HG02759 (cell line): ENCODE data around the gene KRTAP9-7.

ENCODE experiments used
- ATAC-seq: cut with Tn5 transposase; IDR thresholded peaks from one replicate; pipeline ENCODE4 v1.9.1; 2021; ENCODE audit warnings: mild to moderate bottlenecking, moderate library complexity; ENCODE audit not compliant: unreplicated experiment

KRTAP9-7 gene

GRCh38 chr17:41318231-41318630 is 42.7 kb downstream of the KRTAP9-7 start:
- ATAC-seq = no peak

GRCh38 chr17:41322094-41322902 is 46.8 kb downstream of the KRTAP9-7 start:
- ATAC-seq = no peak

- ATAC-seq = no peak
These were observed 47.7 kb downstream of the KRTAP9-7 start for GRCh38 chr17:41322903-41323895.

DNA sequence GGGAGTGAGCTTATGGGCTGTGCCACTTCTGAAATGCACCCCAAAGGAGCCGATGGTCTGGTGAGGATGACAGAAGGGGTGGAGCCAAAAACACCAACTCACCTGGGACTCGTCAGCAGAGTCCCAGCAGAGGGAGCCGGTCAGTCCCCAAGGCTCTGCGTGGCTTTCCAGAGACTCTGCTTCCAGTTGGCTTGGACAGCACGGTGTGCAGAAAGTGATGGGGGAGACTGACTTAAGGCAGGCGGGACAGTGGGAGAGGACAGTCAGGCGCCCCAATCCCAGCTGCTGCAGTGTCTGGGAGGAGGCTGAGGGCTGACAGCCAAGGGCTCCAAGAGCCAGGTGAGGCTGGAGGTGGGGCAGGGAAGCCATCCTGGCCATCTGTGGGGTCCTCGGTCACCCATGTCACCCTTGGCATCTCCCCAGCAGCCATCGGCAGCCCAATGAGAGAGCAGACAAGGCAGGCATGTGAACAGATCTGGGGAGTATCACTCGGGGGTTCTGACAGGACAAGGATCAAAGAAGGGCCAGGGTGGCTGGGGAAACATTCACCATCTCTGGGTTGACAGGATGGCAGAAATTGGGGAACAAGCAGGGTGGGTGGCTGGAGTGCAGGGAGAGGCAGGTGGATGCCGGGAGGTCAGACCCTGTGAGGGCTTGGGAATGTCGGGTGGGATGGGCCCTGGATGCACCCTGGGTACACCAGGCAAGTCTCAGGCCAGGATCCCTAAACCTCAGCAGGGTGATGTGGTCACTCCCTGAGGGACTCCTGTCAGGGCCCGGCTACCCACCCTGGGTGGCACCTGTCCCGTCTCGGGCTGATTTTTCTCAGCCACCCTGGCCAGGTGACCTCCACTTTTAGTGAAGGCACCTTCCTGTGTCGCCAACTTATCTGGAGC is 48.9 kb downstream of the KRTAP9-7 start:
- ATAC-seq = no peak

DNA sequence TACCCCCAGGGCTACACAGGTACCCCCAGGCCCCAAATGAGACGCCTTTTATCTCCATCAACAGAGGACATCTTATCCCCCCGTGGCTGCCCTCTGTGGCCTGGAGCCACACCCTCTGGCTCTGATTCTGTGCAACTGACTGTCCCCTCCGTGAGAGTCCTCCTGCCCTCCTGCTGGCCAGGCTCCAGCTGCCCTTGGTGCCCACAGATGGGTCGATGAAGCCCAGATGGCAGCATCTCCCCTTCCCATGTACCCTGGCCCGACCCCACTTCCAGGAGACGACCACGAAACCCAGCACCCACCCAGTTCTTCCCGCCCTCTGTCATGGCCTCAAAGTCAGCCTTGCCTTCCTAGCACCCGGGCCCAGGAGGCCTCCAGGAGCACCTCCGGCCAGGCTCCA is 49.6 kb downstream of the KRTAP9-7 start:
- no peak for ATAC-seq

- no peak for ATAC-seq
These were observed 50.1 kb downstream of the KRTAP9-7 start for GRCh38 chr17:41325611-41326010.
